ENCODE data around the gene OR5H2. TPM values are rescaled to one million over a fixed set of nuclear protein-coding genes. Genes with fewer than 3 reads are reported as not detected.
"Not testable (repeated sequence)": the region's sequence is repeated elsewhere in the genome, so short reads cannot be mapped to it uniquely, and the experiment has no call there.

The OR5H2 gene
- not detected for polyA plus RNA-seq

DNA sequence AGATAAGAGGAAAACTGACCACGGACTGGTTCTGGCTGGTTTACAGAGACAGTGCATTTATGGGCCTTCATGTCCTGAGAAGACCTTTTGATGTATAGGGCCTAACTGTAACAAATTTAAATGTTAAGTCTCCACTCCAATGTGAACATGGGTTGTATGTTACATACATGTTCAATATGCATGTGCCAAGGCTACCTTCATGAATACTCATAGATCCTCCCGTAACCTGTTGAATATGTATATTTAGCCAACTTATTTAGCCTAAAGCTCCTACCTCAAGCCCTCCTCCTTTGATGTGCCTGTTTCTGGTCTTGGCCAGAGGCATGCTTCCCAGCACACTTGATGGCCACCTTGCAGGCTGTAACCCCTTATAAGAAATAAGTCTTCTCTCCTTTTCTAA is at the start of gene OR5H2:
Gene OR5H2, plus strand, starts transcription at position 301 of the 400 bp plus-strand sequence. CDS start 398 bp downstream, outside the sequence.
- no peaks in the 10 kb centered on the region for H3K9me3 Mint-ChIP-seq
- H3K4me3 Mint-ChIP-seq = no peak within 1 kb of the TSS

DNA sequence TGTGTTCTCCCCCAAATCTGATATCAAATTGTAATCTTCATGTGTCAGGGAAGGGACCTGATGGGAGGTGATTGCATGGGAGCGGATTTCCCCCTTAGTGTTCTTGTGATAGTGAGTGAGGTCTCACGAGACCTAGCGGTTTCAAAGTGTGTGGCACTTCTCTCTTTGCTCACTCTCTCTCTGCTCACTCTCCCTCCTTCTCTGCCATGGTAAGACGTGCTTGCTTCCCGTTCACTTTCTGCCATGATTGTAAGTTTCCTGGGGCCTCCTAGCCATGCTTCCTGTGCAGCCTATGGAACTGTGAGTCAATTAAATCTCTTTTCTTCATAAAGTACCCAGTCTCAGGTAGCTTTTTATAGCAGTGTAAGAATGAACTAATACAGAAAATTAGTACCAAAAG is 48.8 kb upstream of the OR5H2 start:
- Mint-ChIP-seq H3K4me1 (peaks cover 0 to 4% (median 0%) of the 10 kb centered on the region in 3 donors), H3K36me3 (no peaks in the 10 kb centered on the region), H3K27ac (no peak overlapping the region), H3K27me3 (peaks cover 11% of the 10 kb centered on the region), H3K4me3 (no peak overlapping the region), H3K9me3 (peaks cover 2 to 4% (median 3%) of the 10 kb centered on the region in 3 donors)

More for the DNA sequence above, at the start of gene OR5H2:
- Mint-ChIP-seq H3K36me3 (peaks cover under 1% of the 10 kb centered on the region), H3K27me3 (peaks cover 2% of the 10 kb centered on the region), H3K27ac (no peak within 1 kb of the TSS), H3K4me1 (peaks cover 0 to 2% (median 0%) of the 10 kb centered on the region in 3 donors)

GRCh38 chr3:98240131-98240530 is 42.2 kb upstream of the OR5H2 start:
- peaks cover 0 to 2% (median 0%) of the 10 kb centered on the region in 3 donors for H3K9me3 Mint-ChIP-seq
- H3K27me3 Mint-ChIP-seq = peaks cover 3% of the 10 kb centered on the region
- H3K36me3 Mint-ChIP-seq = no peaks in the 10 kb centered on the region
- no peak overlapping the region for H3K27ac Mint-ChIP-seq
- no peaks in the 10 kb centered on the region for H3K4me1 Mint-ChIP-seq
- no peak overlapping the region for H3K4me3 Mint-ChIP-seq

GRCh38 chr3:98242155-98242554 is 40.1 kb upstream of the OR5H2 start:
- Mint-ChIP-seq H3K4me3 (no peak overlapping the region), H3K27me3 (peaks cover 5% of the 10 kb centered on the region), H3K4me1 (no peaks in the 10 kb centered on the region), H3K36me3 (no peaks in the 10 kb centered on the region), H3K27ac (no peak overlapping the region), H3K9me3 (peaks cover 0 to 3% (median 0%) of the 10 kb centered on the region in 3 donors)

GRCh38 chr3:98243843-98244242 is 38.5 kb upstream of the OR5H2 start:
- Mint-ChIP-seq H3K36me3 (no peaks in the 10 kb centered on the region), H3K27ac (no peak overlapping the region), H3K27me3 (peaks cover 2% of the 10 kb centered on the region), H3K4me1 (no peaks in the 10 kb centered on the region), H3K4me3 (no peak overlapping the region), H3K9me3 (peaks cover 0 to 3% (median 0%) of the 10 kb centered on the region in 3 donors)

DNA sequence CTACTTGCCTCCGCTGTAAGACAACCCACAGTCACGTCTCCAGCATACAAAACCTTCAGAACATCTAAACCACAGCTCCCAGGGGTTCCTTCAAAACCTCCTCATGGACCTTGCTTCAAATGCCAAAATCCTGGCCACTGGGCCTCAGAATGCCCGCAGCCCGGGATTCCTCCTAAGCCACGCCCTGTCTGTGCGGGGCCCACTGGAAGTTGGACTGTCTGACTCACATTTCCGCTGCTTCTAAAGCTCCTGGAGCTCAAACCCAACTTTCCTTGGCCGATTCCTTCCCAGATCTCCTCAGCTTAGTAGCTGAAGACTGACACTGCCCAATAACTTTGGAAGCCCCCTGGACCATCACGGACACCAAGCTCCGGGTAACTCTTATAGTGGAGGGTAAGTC is 36.2 kb upstream of the OR5H2 start:
- Mint-ChIP-seq H3K36me3 (no peaks in the 10 kb centered on the region), H3K4me3 (peak overlapping the region in 1 of 4 donors; percentile 58), H3K27me3 (peaks cover 2% of the 10 kb centered on the region), H3K9me3 (peaks cover 0 to 3% (median 0%) of the 10 kb centered on the region in 3 donors), H3K4me1 (no peaks in the 10 kb centered on the region), H3K27ac (no peak overlapping the region)

DNA sequence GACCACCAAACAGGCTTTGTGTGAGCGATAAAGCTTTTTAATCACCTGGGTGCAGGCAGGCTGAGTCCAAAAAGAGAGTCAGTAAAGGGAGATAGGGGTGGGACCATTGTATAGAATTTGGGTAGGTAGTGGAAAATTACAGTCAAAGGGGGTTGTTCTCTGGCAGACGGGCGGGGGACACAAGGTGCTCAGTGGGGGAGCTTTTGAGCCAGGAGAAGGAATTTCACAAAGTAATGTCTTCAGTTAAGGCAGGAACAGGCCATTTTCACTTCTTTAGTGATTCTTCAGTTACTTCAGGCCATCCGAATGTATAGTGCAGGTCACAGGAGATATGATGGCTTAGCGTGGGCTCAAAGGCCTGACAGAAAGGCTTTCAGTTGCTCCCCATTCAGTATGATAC is 26.3 kb upstream of the OR5H2 start:
- not testable (repeated sequence) for H3K4me3 Mint-ChIP-seq, H3K9me3 Mint-ChIP-seq, H3K36me3 Mint-ChIP-seq, H3K27me3 Mint-ChIP-seq, H3K4me1 Mint-ChIP-seq, H3K27ac Mint-ChIP-seq

GRCh38 chr3:98259707-98260106 is 22.6 kb upstream of the OR5H2 start:
- Mint-ChIP-seq H3K27ac (no peak overlapping the region), H3K9me3 (peaks cover 0 to 5% (median 4%) of the 10 kb centered on the region in 3 donors), H3K4me3 (no peak overlapping the region), H3K4me1 (no peaks in the 10 kb centered on the region), H3K36me3 (no peaks in the 10 kb centered on the region), H3K27me3 (no peaks in the 10 kb centered on the region)

DNA sequence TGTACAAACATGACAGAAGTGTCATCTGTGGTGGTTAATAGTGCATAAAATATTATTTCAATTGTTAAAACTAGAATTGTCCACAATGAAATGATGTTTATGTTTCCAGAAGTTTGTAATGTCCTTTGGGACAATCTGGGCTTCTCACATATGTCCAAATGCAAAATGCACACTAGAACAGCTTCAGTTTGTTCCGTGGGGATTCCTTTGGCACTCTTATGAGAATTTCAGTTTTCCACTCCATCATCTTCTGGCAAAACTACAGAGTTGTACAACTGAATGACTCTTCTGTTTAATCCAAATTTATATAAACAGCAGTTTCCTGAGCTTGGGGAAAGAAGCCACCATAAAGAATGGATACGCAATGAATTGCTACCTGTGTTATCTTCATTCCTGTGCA is 20.3 kb upstream of the OR5H2 start:
- H3K4me1 Mint-ChIP-seq = no peaks in the 10 kb centered on the region

DNA sequence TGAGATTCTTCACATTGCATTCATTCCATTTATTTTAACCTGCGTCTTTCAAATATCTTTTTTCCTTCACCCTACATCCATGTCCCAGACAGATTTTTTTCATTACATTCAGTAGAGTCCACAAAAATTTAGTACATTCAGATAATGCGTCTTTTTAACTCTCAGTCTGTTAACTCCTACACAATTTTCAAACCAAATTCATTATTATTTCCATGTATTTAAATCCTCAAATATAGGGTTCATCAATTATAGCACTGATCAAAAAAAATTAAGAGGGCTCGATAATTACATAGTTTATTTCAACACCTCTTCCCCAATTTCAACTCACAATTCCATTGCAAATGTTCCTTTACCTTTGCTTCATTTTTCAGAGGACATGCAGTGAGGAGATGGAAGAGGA is 18.4 kb upstream of the OR5H2 start, which contains the start of gene OR5H6:
Gene OR5H6, plus strand, starts transcription at position 301 of the 400 bp plus-strand sequence. Its CDS starts 89 bp downstream, at position 390.
- H3K9me3 Mint-ChIP-seq = peaks cover 0 to 2% (median 1%) of the 10 kb centered on the region in 3 donors
- no peaks in the 10 kb centered on the region for H3K36me3 Mint-ChIP-seq
- H3K27ac Mint-ChIP-seq = no peak within 1 kb of the TSS
- H3K4me3 Mint-ChIP-seq = no peak within 1 kb of the TSS
- H3K27me3 Mint-ChIP-seq = no peaks in the 10 kb centered on the region
- H3K4me1 Mint-ChIP-seq = no peaks in the 10 kb centered on the region

More for the DNA sequence above, 20.3 kb upstream of the OR5H2 start:
- Mint-ChIP-seq H3K27ac (no peak overlapping the region), H3K36me3 (no peaks in the 10 kb centered on the region), H3K27me3 (no peaks in the 10 kb centered on the region), H3K4me3 (no peak overlapping the region), H3K9me3 (peaks cover 0 to 4% (median 2%) of the 10 kb centered on the region in 3 donors)

DNA sequence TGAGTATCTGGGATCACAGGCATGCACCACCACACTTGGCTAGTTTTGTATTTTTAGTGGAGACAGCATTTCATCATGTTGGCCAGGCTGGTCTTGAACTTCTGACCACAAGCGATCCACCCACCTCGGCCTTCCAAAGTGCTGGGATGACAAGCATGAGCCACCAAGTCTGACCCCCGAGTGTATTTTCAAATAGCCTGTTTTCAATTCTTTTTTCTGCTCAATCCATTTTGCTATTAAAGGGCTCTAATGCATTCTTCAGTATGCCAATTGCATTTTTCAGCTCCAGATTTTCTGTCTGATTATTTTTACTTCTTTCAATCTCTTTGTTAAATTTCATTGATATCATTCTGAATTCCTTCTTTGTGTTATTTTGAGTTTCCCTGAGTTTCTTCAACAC is 12.5 kb upstream of the OR5H2 start:
- Mint-ChIP-seq H3K4me3 (no peak overlapping the region), H3K4me1 (no peaks in the 10 kb centered on the region), H3K27me3 (no peaks in the 10 kb centered on the region), H3K27ac (no peak overlapping the region), H3K9me3 (peaks cover 4 to 18% (median 15%) of the 10 kb centered on the region in 3 donors), H3K36me3 (no peaks in the 10 kb centered on the region)

DNA sequence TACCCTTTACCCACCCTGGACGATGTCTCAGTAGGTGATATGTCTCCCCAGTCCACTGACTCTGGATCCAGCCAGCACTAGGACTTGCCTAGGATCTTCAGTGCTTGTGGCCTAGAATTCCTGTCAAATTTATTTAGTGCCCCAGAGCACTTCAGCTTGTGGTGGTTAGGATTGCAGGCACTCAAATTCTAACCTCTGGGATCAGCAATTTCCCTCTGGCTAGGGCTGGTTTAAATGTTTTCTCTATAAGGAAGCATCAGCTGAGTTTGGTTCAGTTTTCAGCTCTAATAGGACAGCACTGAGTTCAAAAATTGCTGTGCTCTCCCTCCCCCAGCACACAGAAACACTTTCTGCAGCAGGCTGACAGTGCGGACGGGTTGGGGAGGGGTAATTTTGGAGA is 10.2 kb upstream of the OR5H2 start:
- H3K4me3 Mint-ChIP-seq = no peak overlapping the region
- H3K27me3 Mint-ChIP-seq = peaks cover 5% of the 10 kb centered on the region
- H3K9me3 Mint-ChIP-seq = peaks cover 4 to 18% (median 15%) of the 10 kb centered on the region in 3 donors
- no peak overlapping the region for H3K27ac Mint-ChIP-seq
- H3K36me3 Mint-ChIP-seq = no peaks in the 10 kb centered on the region
- no peaks in the 10 kb centered on the region for H3K4me1 Mint-ChIP-seq

DNA sequence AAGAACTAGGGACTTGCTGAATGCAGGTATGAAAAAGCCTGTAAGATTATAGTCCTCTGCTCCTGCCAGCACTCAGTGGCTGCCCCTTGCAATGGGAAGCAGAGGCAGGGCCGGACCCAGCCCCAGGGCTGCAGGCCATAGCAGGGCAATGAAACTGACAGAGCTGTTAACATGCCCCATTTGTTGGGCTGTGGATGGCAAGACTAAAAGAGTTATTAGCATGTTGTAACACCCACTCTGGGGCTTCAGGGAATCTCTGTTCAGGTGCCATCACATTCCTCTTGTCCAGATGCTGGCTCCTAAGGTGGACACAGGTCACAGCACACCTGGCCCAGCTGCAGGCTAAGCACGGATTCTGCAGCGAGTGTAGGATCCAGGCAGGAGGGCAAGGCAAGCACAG is 7.4 kb upstream of the OR5H2 start:
- H3K27me3 Mint-ChIP-seq = peaks cover 5% of the 10 kb centered on the region
- H3K9me3 Mint-ChIP-seq = peaks cover 0 to 10% (median 8%) of the 10 kb centered on the region in 3 donors
- no peak overlapping the region for H3K27ac Mint-ChIP-seq
- peaks cover 0 to 2% (median 0%) of the 10 kb centered on the region in 3 donors for H3K4me1 Mint-ChIP-seq
- no peak overlapping the region for H3K4me3 Mint-ChIP-seq
- no peaks in the 10 kb centered on the region for H3K36me3 Mint-ChIP-seq

DNA sequence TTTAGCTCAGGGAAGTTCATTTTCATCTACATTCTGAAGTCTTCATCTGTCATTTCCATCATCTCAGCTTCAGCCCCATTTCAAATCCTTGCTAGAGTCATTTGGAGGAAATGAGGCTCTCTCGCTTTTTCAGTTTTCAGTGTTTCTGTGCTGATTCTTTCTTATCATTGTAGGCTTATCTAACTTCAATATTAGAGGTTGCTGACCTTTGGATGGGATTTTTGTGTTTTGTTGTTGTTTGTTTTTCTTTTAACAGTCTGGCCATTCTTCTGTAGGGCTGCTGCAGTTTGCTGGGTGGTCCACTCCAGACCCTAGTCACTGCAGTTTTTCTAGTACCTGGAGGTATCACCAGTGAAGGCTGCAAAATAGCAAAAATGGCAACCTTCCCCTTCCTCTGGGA is 8.6 kb downstream of the OR5H2 start:
- H3K27me3 Mint-ChIP-seq = peaks cover 5% of the 10 kb centered on the region
- no peak overlapping the region for H3K4me3 Mint-ChIP-seq
- H3K9me3 Mint-ChIP-seq = peaks cover 0 to 6% (median 0%) of the 10 kb centered on the region in 3 donors
- no peak overlapping the region for H3K27ac Mint-ChIP-seq
- H3K4me1 Mint-ChIP-seq = no peaks in the 10 kb centered on the region
- H3K36me3 Mint-ChIP-seq = peaks cover 4% of the 10 kb centered on the region

- Mint-ChIP-seq H3K4me3 (no peak overlapping the region), H3K27ac (no peak overlapping the region), H3K9me3 (peaks cover 0 to 6% (median 0%) of the 10 kb centered on the region in 3 donors), H3K4me1 (no peaks in the 10 kb centered on the region), H3K27me3 (peaks cover 5% of the 10 kb centered on the region), H3K36me3 (peaks cover 4% of the 10 kb centered on the region)
Observed at GRCh38 chr3:98291332-98291957, 9.1 kb downstream of the OR5H2 start.

DNA sequence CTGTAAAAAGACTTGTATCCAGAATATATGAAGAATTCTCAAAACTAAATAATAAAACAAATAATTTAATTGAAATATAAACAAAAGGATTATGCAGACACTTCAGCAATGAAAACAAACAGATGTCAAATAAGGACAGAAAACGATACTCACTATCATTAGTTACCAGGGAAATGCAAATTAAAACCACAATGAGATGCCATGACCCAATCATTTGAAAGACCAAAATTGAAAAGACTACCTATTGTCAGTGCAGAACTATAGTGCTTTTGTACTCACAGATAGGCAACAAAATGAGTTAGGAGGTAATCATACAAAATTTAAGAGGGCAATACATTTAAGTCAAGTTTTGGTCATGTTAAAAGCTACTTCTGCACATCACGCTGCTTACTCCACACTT is 39.8 kb downstream of the OR5H2 start:
- no peaks in the 10 kb centered on the region for H3K4me1 Mint-ChIP-seq
- no peak overlapping the region for H3K4me3 Mint-ChIP-seq
- H3K27me3 Mint-ChIP-seq = peaks cover 3% of the 10 kb centered on the region
- no peak overlapping the region for H3K27ac Mint-ChIP-seq
- no peaks in the 10 kb centered on the region for H3K36me3 Mint-ChIP-seq
- H3K9me3 Mint-ChIP-seq = no peaks in the 10 kb centered on the region
